Measurements from ENCODE around the gene PKD1L1.
"Not testable (repeated sequence)": the region's sequence is repeated elsewhere in the genome, so short reads cannot be mapped to it uniquely, and the experiment has no call there.

PKD1L1 gene

GRCh38 chr7:47947355-47947749 is 914 bp downstream of the PKD1L1 start:
- no peaks in the 10 kb centered on the region for H3K9me3 ChIP-seq (ENCODE audit: control insufficient read depth, insufficient read depth, low read length)
- no peaks in the 10 kb centered on the region for H3K36me3 ChIP-seq (ENCODE audit: insufficient read depth, low read length)
- H3K4me1 ChIP-seq (ENCODE audit: insufficient read depth, low read length), result peaks cover 20% of the 10 kb centered on the region
- H3K9ac ChIP-seq (ENCODE audit: low read depth, low read length), result no peak overlapping the region

- H3K36me3 ChIP-seq (ENCODE audit: insufficient read depth, low read length), result no peaks in the 10 kb centered on the region
- H3K9me3 ChIP-seq (ENCODE audit: control insufficient read depth, insufficient read depth, low read length), result no peaks in the 10 kb centered on the region
- peaks cover 20% of the 10 kb centered on the region for H3K4me1 ChIP-seq (ENCODE audit: insufficient read depth, low read length)
- H3K9ac ChIP-seq (ENCODE audit: low read depth, low read length), result no peak overlapping the region
Measured at GRCh38 chr7:47946581-47947354, 1.5 kb downstream of the PKD1L1 start.

GRCh38 chr7:47945261-47946015 is 2.8 kb downstream of the PKD1L1 start:
- H3K9ac ChIP-seq (ENCODE audit: low read depth, low read length), result no peak overlapping the region
- no peaks in the 10 kb centered on the region for H3K9me3 ChIP-seq (ENCODE audit: control insufficient read depth, insufficient read depth, low read length)
- no peaks in the 10 kb centered on the region for H3K36me3 ChIP-seq (ENCODE audit: insufficient read depth, low read length)
- H3K4me1 ChIP-seq (ENCODE audit: insufficient read depth, low read length), result peaks cover 22% of the 10 kb centered on the region

GRCh38 chr7:47944536-47945260 is 3.6 kb downstream of the PKD1L1 start:
- H3K4me1 ChIP-seq (ENCODE audit: insufficient read depth, low read length), result peaks cover 22% of the 10 kb centered on the region
- no peak overlapping the region for H3K9ac ChIP-seq (ENCODE audit: low read depth, low read length)
- H3K9me3 ChIP-seq (ENCODE audit: control insufficient read depth, insufficient read depth, low read length), result no peaks in the 10 kb centered on the region
- no peaks in the 10 kb centered on the region for H3K36me3 ChIP-seq (ENCODE audit: insufficient read depth, low read length)

- H3K9ac ChIP-seq (ENCODE audit: low read depth, low read length), result no peak overlapping the region
Measured at GRCh38 chr7:47943676-47944474, 4.4 kb downstream of the PKD1L1 start.

GRCh38 chr7:47942651-47943050 is 5.6 kb downstream of the PKD1L1 start:
- not testable (repeated sequence) for H3K9ac ChIP-seq (ENCODE audit: low read depth, low read length); H3K9me3 ChIP-seq (ENCODE audit: control insufficient read depth, insufficient read depth, low read length); H3K36me3 ChIP-seq (ENCODE audit: insufficient read depth, low read length)
- H3K4me1 ChIP-seq (ENCODE audit: insufficient read depth, low read length), result peaks cover 22% of the 10 kb centered on the region

More at GRCh38 chr7:47943676-47944474, 4.4 kb downstream of the PKD1L1 start:
- H3K9me3 ChIP-seq (ENCODE audit: control insufficient read depth, insufficient read depth, low read length), result no peaks in the 10 kb centered on the region
- H3K36me3 ChIP-seq (ENCODE audit: insufficient read depth, low read length), result no peaks in the 10 kb centered on the region
- H3K4me1 ChIP-seq (ENCODE audit: insufficient read depth, low read length), result peaks cover 22% of the 10 kb centered on the region

GRCh38 chr7:47942132-47942531 is 6.1 kb downstream of the PKD1L1 start:
- Histone ChIP-seq H3K4me1 (ENCODE audit: insufficient read depth, low read length) (peaks cover 22% of the 10 kb centered on the region), H3K36me3 (ENCODE audit: insufficient read depth, low read length) (no peaks in the 10 kb centered on the region), H3K9ac (ENCODE audit: low read depth, low read length) (no peak overlapping the region), H3K9me3 (ENCODE audit: control insufficient read depth, insufficient read depth, low read length) (no peaks in the 10 kb centered on the region)

- peaks cover 22% of the 10 kb centered on the region for H3K4me1 ChIP-seq (ENCODE audit: insufficient read depth, low read length)
- no peaks in the 10 kb centered on the region for H3K9me3 ChIP-seq (ENCODE audit: control insufficient read depth, insufficient read depth, low read length)
- no peaks in the 10 kb centered on the region for H3K36me3 ChIP-seq (ENCODE audit: insufficient read depth, low read length)
- H3K9ac ChIP-seq (ENCODE audit: low read depth, low read length), result no peak overlapping the region
Measured at GRCh38 chr7:47941136-47941844, 7.0 kb downstream of the PKD1L1 start.

- H3K9me3 ChIP-seq (ENCODE audit: control insufficient read depth, insufficient read depth, low read length), result no peaks in the 10 kb centered on the region
- peaks cover 17% of the 10 kb centered on the region for H3K4me1 ChIP-seq (ENCODE audit: insufficient read depth, low read length)
- no peak overlapping the region for H3K9ac ChIP-seq (ENCODE audit: low read depth, low read length)
- no peaks in the 10 kb centered on the region for H3K36me3 ChIP-seq (ENCODE audit: insufficient read depth, low read length)
Measured at GRCh38 chr7:47940088-47941013, 7.9 kb downstream of the PKD1L1 start.

GRCh38 chr7:47939425-47940036 is 8.7 kb downstream of the PKD1L1 start:
- Histone ChIP-seq H3K36me3 (ENCODE audit: insufficient read depth, low read length) (no peaks in the 10 kb centered on the region), H3K9ac (ENCODE audit: low read depth, low read length) (no peak overlapping the region), H3K4me1 (ENCODE audit: insufficient read depth, low read length) (peaks cover 17% of the 10 kb centered on the region), H3K9me3 (ENCODE audit: control insufficient read depth, insufficient read depth, low read length) (no peaks in the 10 kb centered on the region)

- Histone ChIP-seq H3K9me3 (ENCODE audit: control insufficient read depth, insufficient read depth, low read length) (no peaks in the 10 kb centered on the region), H3K9ac (ENCODE audit: low read depth, low read length) (no peak overlapping the region), H3K4me1 (ENCODE audit: insufficient read depth, low read length) (peaks cover 17% of the 10 kb centered on the region), H3K36me3 (ENCODE audit: insufficient read depth, low read length) (no peaks in the 10 kb centered on the region)
Measured at GRCh38 chr7:47938574-47939165, 9.6 kb downstream of the PKD1L1 start.
